Measurements from ENCODE around the gene NES. TPM values are rescaled to one million over a fixed set of nuclear protein-coding genes. Genes with fewer than 3 reads are reported as not detected.

The NES gene
- polyA plus RNA-seq, 1 of the 3 experiments (the other 2 are of a cell fraction): 15.8 TPM

DNA sequence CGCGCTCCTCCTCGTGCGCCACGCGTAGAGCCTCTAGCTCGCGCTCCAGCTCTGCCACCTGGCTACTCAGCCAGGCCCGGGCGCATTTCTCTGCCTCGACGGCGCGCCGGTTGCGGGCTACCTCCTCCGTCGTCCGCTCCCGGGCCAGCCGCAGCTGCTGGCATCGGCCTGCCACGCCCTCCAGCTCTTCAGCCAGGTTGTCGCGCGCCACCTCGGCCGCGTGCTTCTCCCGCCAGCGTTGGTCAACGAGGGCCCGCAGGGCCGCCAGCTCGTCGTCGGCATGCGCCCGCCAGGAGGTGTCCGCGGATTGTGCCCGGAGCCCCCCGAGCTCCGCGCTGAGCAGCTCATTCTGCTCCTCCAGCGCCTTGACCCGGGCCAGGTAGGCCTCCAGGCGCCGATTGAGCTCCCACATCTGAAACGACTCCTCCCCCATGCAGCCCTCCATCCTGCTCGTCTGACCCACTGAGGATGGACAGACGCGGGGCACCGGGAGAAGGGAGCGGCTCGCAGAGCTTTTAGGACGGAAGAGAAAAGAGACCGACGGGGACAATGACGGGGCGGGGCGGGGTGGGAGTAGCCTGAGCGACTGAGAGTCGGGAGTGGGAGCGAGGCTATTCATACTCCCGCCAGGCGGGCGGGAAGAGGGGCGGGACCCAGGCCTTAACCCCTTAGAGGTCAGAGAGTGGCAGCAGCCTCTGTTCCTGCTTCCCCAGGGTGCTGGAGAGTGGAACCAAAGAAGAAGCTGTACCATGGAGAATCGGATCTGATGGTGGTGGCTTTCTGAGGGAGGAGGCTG lies at the start of gene NES (continued):
- no peak for TF ChIP-seq EZH2phosphoT487 (IDR thresholded peaks at IDR 0.05; ENCODE audit: borderline replicate concordance, low read depth)
- no peak for TF ChIP-seq JUND (IDR thresholded peaks at IDR 0.05)
- TF ChIP-seq, protein P1, sequence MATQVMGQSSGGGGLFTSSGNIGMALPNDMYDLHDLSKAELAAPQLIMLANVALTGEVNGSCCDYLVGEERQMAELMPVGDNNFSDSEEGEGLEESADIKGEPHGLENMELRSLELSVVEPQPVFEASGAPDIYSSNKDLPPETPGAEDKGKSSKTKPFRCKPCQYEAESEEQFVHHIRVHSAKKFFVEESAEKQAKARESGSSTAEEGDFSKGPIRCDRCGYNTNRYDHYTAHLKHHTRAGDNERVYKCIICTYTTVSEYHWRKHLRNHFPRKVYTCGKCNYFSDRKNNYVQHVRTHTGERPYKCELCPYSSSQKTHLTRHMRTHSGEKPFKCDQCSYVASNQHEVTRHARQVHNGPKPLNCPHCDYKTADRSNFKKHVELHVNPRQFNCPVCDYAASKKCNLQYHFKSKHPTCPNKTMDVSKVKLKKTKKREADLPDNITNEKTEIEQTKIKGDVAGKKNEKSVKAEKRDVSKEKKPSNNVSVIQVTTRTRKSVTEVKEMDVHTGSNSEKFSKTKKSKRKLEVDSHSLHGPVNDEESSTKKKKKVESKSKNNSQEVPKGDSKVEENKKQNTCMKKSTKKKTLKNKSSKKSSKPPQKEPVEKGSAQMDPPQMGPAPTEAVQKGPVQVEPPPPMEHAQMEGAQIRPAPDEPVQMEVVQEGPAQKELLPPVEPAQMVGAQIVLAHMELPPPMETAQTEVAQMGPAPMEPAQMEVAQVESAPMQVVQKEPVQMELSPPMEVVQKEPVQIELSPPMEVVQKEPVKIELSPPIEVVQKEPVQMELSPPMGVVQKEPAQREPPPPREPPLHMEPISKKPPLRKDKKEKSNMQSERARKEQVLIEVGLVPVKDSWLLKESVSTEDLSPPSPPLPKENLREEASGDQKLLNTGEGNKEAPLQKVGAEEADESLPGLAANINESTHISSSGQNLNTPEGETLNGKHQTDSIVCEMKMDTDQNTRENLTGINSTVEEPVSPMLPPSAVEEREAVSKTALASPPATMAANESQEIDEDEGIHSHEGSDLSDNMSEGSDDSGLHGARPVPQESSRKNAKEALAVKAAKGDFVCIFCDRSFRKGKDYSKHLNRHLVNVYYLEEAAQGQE (IDR thresholded peaks at IDR 0.05; ENCODE audit: low read depth, low read length): no peak
- TF ChIP-seq, protein P2, sequence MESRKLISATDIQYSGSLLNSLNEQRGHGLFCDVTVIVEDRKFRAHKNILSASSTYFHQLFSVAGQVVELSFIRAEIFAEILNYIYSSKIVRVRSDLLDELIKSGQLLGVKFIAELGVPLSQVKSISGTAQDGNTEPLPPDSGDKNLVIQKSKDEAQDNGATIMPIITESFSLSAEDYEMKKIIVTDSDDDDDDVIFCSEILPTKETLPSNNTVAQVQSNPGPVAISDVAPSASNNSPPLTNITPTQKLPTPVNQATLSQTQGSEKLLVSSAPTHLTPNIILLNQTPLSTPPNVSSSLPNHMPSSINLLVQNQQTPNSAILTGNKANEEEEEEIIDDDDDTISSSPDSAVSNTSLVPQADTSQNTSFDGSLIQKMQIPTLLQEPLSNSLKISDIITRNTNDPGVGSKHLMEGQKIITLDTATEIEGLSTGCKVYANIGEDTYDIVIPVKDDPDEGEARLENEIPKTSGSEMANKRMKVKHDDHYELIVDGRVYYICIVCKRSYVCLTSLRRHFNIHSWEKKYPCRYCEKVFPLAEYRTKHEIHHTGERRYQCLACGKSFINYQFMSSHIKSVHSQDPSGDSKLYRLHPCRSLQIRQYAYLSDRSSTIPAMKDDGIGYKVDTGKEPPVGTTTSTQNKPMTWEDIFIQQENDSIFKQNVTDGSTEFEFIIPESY (IDR thresholded peaks at IDR 0.05; ENCODE audit: borderline replicate concordance, low read depth): no peak
- no peak for TF ChIP-seq RFX5 (IDR thresholded peaks at IDR 0.05; ENCODE audit: low read length)
- no peak for TF ChIP-seq TCF12 (IDR thresholded peaks at IDR 0.05)
- TF ChIP-seq MEF2A (IDR thresholded peaks at IDR 0.05; ENCODE audit: borderline replicate concordance, low read depth): no peak
- TF ChIP-seq NRF1 (IDR thresholded peaks at IDR 0.05; ENCODE audit: low read depth, low read length): no peak
- TF ChIP-seq RCOR1 (IDR thresholded peaks at IDR 0.05; ENCODE audit: low read length): no peak
- TF ChIP-seq TAF1 (IDR thresholded peaks at IDR 0.05; ENCODE audit: borderline replicate concordance, low read depth, low read length): peak; percentile 69
- TF ChIP-seq, protein P3, sequence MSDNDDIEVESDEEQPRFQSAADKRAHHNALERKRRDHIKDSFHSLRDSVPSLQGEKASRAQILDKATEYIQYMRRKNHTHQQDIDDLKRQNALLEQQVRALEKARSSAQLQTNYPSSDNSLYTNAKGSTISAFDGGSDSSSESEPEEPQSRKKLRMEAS (IDR thresholded peaks at IDR 0.05; ENCODE audit: low read depth): peak; percentile 35
- no peak for TF ChIP-seq EP300 (IDR thresholded peaks at IDR 0.05; ENCODE audit: borderline replicate concordance in 1 of 2, low read depth in 1 of 2, low read length in 1 of 2)

DNA sequence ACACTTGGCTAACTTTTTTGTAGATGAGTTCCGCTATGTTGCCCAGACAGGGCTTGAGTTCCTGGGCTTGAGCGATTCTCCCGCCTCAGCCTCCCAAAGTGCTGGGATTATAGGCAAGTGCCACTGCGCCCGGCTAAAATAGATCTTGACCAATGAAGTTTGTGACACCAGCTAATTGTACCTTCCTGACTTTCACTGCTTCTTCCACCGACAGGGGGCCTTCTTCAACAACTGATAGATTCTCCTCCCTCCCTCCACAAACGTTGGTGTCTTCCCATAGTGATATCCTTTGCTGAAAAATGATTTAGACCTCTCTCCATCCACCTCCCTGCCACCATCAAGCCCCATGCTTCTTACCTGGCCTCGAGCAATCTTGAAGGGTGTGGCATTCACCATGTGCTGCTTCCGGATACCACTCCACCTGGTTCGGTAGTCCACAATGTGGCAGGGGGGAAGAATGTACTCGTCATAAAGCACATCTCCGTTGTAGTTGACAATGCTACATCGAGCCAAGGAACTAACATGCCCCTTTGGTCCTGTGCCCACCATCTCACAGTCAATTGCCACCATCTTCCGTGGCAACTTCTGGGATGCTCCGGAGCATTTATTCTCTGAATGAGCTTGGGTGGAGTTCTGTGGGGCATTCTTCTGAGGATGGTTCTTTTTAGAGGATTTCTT lies 49.5 kb upstream of the NES start:
- Histone ChIP-seq H3K36me3 (replicated peaks in 1 of 2; ENCODE audit: control insufficient read depth in 1 of 2, insufficient read depth in 2 of 2, low read length in 1 of 2) (peaks cover 28 to 30% of the 10 kb centered on the region in 2 experiments), H3K9me2 (no peaks in the 10 kb centered on the region), H3K4me3 (ENCODE audit: low read depth in 2 of 2, low read length in 1 of 2) (peak overlapping the region; percentile 76 to 87), H4K20me1 (ENCODE audit: insufficient read depth) (peaks cover 41% of the 10 kb centered on the region), H3K4me2 (peak overlapping the region; percentile 89), H3K9ac (peak overlapping the region; percentile 93; the same call in 1 of the 2 replicates), H3K79me2 (ENCODE audit: insufficient read depth) (peaks cover 86% of the 10 kb centered on the region), H3K27me3 (ENCODE audit: insufficient read depth) (no peaks in the 10 kb centered on the region), H3K9me3 (no peaks in the 10 kb centered on the region), H3K27ac (ENCODE audit: low read depth in 2 of 2, low read length in 1 of 2) (peak overlapping the region; percentile 21 to 83; a peak in 2 of 4 replicates), H3K4me1 (ENCODE audit: control insufficient read depth in 1 of 2, insufficient read depth in 2 of 2, low read depth in 1 of 2, low read length in 1 of 2) (peaks cover 28 to 50% of the 10 kb centered on the region in 2 experiments), H3F3A (replicated peaks; ENCODE audit: insufficient read depth) (peaks cover 13% of the 10 kb centered on the region), H2AFZ (ENCODE audit: low read depth) (no peak overlapping the region)
- WGBS (ENCODE audit: low lambda C conversion rate): 9% methylated on average over 15 of the region's 15 CpGs
- peak; percentile 66 for DNase-seq
- POLR2A ChIA-PET: interaction anchor here (0.9 to 2.7 kb wide), 9 partner anchors 16 to 135 kb away, joined by 3 to 39 read pairs (median 4); partner anchors contain the start of genes HDGF, INSRR and PRCC
- CTCF ChIA-PET: interaction anchor here (0.7 to 38.0 kb wide), 60 partner anchors 7 to 223 kb away, joined by 3 to 2702 read pairs (median 5); partner anchors contain the start of genes CRABP2, HDGF, INSRR and MRPL24
- TF ChIP-seq FOXM1 (IDR thresholded peaks at IDR 0.05; ENCODE audit: low read depth) (no peak), FOXJ3 (CRISPR knock-in tag; IDR thresholded peaks at IDR 0.05) (no peak), GABPA (IDR thresholded peaks at IDR 0.05; ENCODE audit: low read depth) (no peak), POLR2AphosphoS5 (IDR thresholded peaks at IDR 0.05; ENCODE audit: low read depth, low read length) (no peak), TAF1 (IDR thresholded peaks at IDR 0.05; ENCODE audit: borderline replicate concordance, low read depth, low read length) (no peak), CHD2 (IDR thresholded peaks at IDR 0.05; ENCODE audit: low read length, partially characterized antibody) (no peak), RFX5 (IDR thresholded peaks at IDR 0.05; ENCODE audit: low read length) (no peak), EP300 (IDR thresholded peaks at IDR 0.05; ENCODE audit: borderline replicate concordance in 1 of 2, low read depth in 1 of 2, low read length in 1 of 2) (no peak), MXI1 (IDR thresholded peaks at IDR 0.05; ENCODE audit: low read depth, low read length) (peak; percentile 23; the same call in 1 of the 2 replicates)
- TF ChIP-seq, protein P4, sequence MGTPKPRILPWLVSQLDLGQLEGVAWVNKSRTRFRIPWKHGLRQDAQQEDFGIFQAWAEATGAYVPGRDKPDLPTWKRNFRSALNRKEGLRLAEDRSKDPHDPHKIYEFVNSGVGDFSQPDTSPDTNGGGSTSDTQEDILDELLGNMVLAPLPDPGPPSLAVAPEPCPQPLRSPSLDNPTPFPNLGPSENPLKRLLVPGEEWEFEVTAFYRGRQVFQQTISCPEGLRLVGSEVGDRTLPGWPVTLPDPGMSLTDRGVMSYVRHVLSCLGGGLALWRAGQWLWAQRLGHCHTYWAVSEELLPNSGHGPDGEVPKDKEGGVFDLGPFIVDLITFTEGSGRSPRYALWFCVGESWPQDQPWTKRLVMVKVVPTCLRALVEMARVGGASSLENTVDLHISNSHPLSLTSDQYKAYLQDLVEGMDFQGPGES (IDR thresholded peaks at IDR 0.05; ENCODE audit: low read depth, low read length): no peak
- TF ChIP-seq, protein P5, sequence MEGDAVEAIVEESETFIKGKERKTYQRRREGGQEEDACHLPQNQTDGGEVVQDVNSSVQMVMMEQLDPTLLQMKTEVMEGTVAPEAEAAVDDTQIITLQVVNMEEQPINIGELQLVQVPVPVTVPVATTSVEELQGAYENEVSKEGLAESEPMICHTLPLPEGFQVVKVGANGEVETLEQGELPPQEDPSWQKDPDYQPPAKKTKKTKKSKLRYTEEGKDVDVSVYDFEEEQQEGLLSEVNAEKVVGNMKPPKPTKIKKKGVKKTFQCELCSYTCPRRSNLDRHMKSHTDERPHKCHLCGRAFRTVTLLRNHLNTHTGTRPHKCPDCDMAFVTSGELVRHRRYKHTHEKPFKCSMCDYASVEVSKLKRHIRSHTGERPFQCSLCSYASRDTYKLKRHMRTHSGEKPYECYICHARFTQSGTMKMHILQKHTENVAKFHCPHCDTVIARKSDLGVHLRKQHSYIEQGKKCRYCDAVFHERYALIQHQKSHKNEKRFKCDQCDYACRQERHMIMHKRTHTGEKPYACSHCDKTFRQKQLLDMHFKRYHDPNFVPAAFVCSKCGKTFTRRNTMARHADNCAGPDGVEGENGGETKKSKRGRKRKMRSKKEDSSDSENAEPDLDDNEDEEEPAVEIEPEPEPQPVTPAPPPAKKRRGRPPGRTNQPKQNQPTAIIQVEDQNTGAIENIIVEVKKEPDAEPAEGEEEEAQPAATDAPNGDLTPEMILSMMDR (IDR thresholded peaks at IDR 0.05): peak; percentile 74

Data from SK-N-SH (cell line).